HG03442 (cell line): ENCODE data around the gene TAS2R41.
"Not testable (repeated sequence)": the region's sequence is repeated elsewhere in the genome, so short reads cannot be mapped to it uniquely, and the experiment has no call there.

Experiments used
- ATAC-seq: cut with Tn5 transposase; IDR thresholded peaks from one replicate; pipeline ENCODE4 v1.9.1; 2021; ENCODE audit warnings: mild to moderate bottlenecking, moderate library complexity; ENCODE audit not compliant: unreplicated experiment

The TAS2R41 gene

GRCh38 chr7:143514995-143515735 is 37.5 kb downstream of the TAS2R41 start:
- ATAC-seq: no peak

GRCh38 chr7:143516981-143517380 is 39.3 kb downstream of the TAS2R41 start:
- ATAC-seq: no peak

GRCh38 chr7:143518521-143518920 is 40.8 kb downstream of the TAS2R41 start:
- no peak for ATAC-seq

- no peak for ATAC-seq
Observed at GRCh38 chr7:143518941-143519340, 41.3 kb downstream of the TAS2R41 start.

GRCh38 chr7:143519411-143520131 is 41.9 kb downstream of the TAS2R41 start:
- ATAC-seq: no peak

GRCh38 chr7:143522309-143522916 is 44.7 kb downstream of the TAS2R41 start:
- ATAC-seq: not testable (repeated sequence)
